ENCODE data around the gene HDAC6.

HDAC6 gene

GRCh38 chrX:48815266-48815665, 13.4 kb downstream of the HDAC6 start (continued):
- no peak for TF ChIP-seq BCL11B (tag by site-specific recombination; IDR thresholded peaks at IDR 0.05; ENCODE audit: low read depth)

- H3K36me3 ChIP-seq (ENCODE audit: control insufficient read depth in 2 of 2, insufficient read depth in 1 of 2, low read length in 2 of 2), result peaks cover 0 to 56% of the 10 kb centered on the region in 2 experiments; a peak in 1 of 3 replicates
- TF ChIP-seq KLF1 (tag by site-specific recombination; IDR thresholded peaks at IDR 0.05) (no peak), ZNF311 (tag by site-specific recombination; IDR thresholded peaks at IDR 0.05; ENCODE audit: borderline replicate concordance) (no peak), PRDM10 (tag by site-specific recombination; IDR thresholded peaks at IDR 0.05) (no peak), ZSCAN18 (tag by site-specific recombination; IDR thresholded peaks at IDR 0.05) (no peak), ZNF792 (tag by site-specific recombination; IDR thresholded peaks at IDR 0.05) (no peak), ZNF426 (tag by site-specific recombination; IDR thresholded peaks at IDR 0.05) (no peak), GLIS1 (tag by site-specific recombination; IDR thresholded peaks at IDR 0.05) (no peak), ZBTB7A (tag by site-specific recombination; IDR thresholded peaks at IDR 0.05; ENCODE audit: low read depth) (no peak), ZNF157 (tag by site-specific recombination; IDR thresholded peaks at IDR 0.05) (no peak), ZNF146 (tag by site-specific recombination; IDR thresholded peaks at IDR 0.05) (no peak), ZBTB48 (tag by site-specific recombination; IDR thresholded peaks at IDR 0.05) (no peak), PRDM1 (tag by site-specific recombination; IDR thresholded peaks at IDR 0.05) (no peak)
- H3K27ac ChIP-seq (ENCODE audit: extremely low read depth, low read depth, low read length), result no peak overlapping the region
- H3K4me1 ChIP-seq (ENCODE audit: control insufficient read depth, insufficient read depth, low read length), result no peaks in the 10 kb centered on the region
- CTCF ChIA-PET, result no interaction called here
- POLR2A ChIA-PET, result no interaction called here
- H3K4me3 ChIP-seq (ENCODE audit: low read depth, low read length), result no peak overlapping the region
- H3K9me3 ChIP-seq (ENCODE audit: control insufficient read depth, insufficient read depth, low read depth, low read length), result no peaks in the 10 kb centered on the region
Measured at GRCh38 chrX:48816014-48816810, 14.3 kb downstream of the HDAC6 start.

- Histone ChIP-seq H3K4me1 (ENCODE audit: control insufficient read depth, insufficient read depth, low read length) (no peaks in the 10 kb centered on the region), H3K9me3 (ENCODE audit: control insufficient read depth, insufficient read depth, low read depth, low read length) (no peaks in the 10 kb centered on the region), H3K27ac (ENCODE audit: extremely low read depth, low read depth, low read length) (no peak overlapping the region), H3K4me3 (ENCODE audit: low read depth, low read length) (no peak overlapping the region), H3K36me3 (ENCODE audit: control insufficient read depth in 2 of 2, insufficient read depth in 1 of 2, low read length in 2 of 2) (peaks cover 0 to 66% of the 10 kb centered on the region in 2 experiments; a peak in 1 of 3 replicates)
- ChIA-PET POLR2A (no interaction called here), CTCF (no interaction called here)
- TF ChIP-seq ZNF335 (tag by site-specific recombination; conservative IDR thresholded peaks at IDR 0.05) (no peak), ATF2 (tag by site-specific recombination; IDR thresholded peaks at IDR 0.05; ENCODE audit: low read depth) (no peak), ZNF843 (tag by site-specific recombination; IDR thresholded peaks at IDR 0.05) (no peak), ZSCAN5A (tag by site-specific recombination; IDR thresholded peaks at IDR 0.05) (no peak), ZNF600 (tag by site-specific recombination; IDR thresholded peaks at IDR 0.05) (no peak), ZNF433 (tag by site-specific recombination; IDR thresholded peaks at IDR 0.05; ENCODE audit: low read depth) (no peak), ZNF239 (tag by site-specific recombination; IDR thresholded peaks at IDR 0.05) (no peak), SP7 (tag by site-specific recombination; IDR thresholded peaks at IDR 0.05) (no peak), ZNF394 (tag by site-specific recombination; IDR thresholded peaks at IDR 0.05; ENCODE audit: borderline replicate concordance) (no peak), ZNF221 (tag by site-specific recombination; IDR thresholded peaks at IDR 0.05; ENCODE audit: borderline replicate concordance) (no peak), ZNF416 (tag by site-specific recombination; IDR thresholded peaks at IDR 0.05) (no peak), ZIC2 (tag by site-specific recombination; IDR thresholded peaks at IDR 0.05) (no peak), KLF7 (tag by site-specific recombination; IDR thresholded peaks at IDR 0.05; ENCODE audit: borderline replicate concordance) (no peak)
Measured at GRCh38 chrX:48818098-48818497, 16.2 kb downstream of the HDAC6 start.

All from HEK293 (cell line).